ENCODE results near the gene PRPF31.
A peak's percentile ranks its signal among the peaks of the same experiment; 100 is the strongest.

The PRPF31 gene

GRCh38 chr19:54128796-54129616, 13.5 kb downstream of the PRPF31 start:
- no peak overlapping the region for H3K27ac ChIP-seq
- TF ChIP-seq CTCF (conservative IDR thresholded peaks at IDR 0.05): no peak

- no peak overlapping the region for H3K27ac ChIP-seq
- no peak for TF ChIP-seq CTCF (conservative IDR thresholded peaks at IDR 0.05)
These were observed 14.1 kb downstream of the PRPF31 start for GRCh38 chr19:54129617-54129996.

- no peak for TF ChIP-seq CTCF (conservative IDR thresholded peaks at IDR 0.05)
- 0 out of 2 replicates have a peak overlapping the region, but pooled peaks have one; percentile 28 for H3K27ac ChIP-seq
These were observed 17.9 kb downstream of the PRPF31 start for GRCh38 chr19:54133312-54133956.

- no peak overlapping the region; the same call in 1 of the 2 replicates for H3K27ac ChIP-seq
- TF ChIP-seq CTCF (conservative IDR thresholded peaks at IDR 0.05): no peak
These were observed 18.5 kb downstream of the PRPF31 start for GRCh38 chr19:54133957-54134590.

GRCh38 chr19:54136086-54136863, 20.7 kb downstream of the PRPF31 start:
- no peak for TF ChIP-seq CTCF (conservative IDR thresholded peaks at IDR 0.05)
- peak overlapping the region; percentile 79 for H3K27ac ChIP-seq

GRCh38 chr19:54136864-54137698, 21.5 kb downstream of the PRPF31 start:
- TF ChIP-seq CTCF (conservative IDR thresholded peaks at IDR 0.05): no peak
- peak overlapping the region; percentile 97 for H3K27ac ChIP-seq
